HCT116 (cell line): ENCODE results near the gene TNNI3.

Experiments used
- CEBPB ChIP-seq: IDR thresholded peaks from 2 replicates; pipeline ENCODE4 v1.6.1; 2012; ENCODE audit warnings: low read depth
- POLR2AphosphoS5 ChIP-seq: IDR thresholded peaks from 2 replicates; pipeline ENCODE4 v1.6.1; 2011; ENCODE audit warnings: mild to moderate bottlenecking, low read depth, low read length, moderate library complexity
- RAD21 ChIP-seq: IDR thresholded peaks from 2 replicates; pipeline ENCODE4 v1.6.1; 2012; ENCODE audit warnings: low read depth, mild to moderate bottlenecking
- SP1 ChIP-seq: IDR thresholded peaks from 2 replicates; pipeline ENCODE4 v1.6.1; 2012; ENCODE audit warnings: low read depth
- ZNF274 ChIP-seq: fragments of 200-500 bp; sonication (Bioruptor generic); IDR thresholded peaks from 2 replicates; pipeline ENCODE4 v1.6.1; 2014; ENCODE audit warnings: mild to moderate bottlenecking, low read depth, low read length, inconsistent platforms

DNA sequence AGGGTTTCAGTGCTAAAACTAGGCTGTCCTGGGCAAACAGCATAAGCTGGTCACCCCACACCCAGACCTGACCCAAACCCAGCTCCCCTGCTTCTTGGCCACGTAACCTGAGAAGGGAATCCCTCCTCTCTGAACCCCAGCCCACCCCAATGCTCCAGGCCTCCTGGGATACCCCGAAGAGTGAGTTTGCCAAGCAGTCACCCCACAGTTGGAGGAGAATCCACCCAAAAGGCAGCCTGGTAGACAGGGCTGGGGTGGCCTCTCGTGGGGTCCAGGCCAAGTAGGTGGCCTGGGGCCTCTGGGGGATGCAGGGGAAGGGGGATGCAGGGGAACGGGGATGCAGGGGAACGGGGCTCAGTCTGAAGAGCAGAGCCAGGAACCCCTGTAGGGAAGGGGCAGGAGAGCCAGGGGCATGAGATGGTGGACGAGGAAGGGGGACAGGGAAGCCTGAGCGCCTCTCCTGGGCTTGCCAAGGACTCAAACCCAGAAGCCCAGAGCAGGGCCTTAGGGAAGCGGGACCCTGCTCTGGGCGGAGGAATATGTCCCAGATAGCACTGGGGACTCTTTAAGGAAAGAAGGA lies 42.9 kb downstream of the TNNI3 start:
- no peak for TF ChIP-seq RAD21
- no peak for TF ChIP-seq SP1
- no peak for TF ChIP-seq POLR2AphosphoS5
- no peak for TF ChIP-seq ZNF274
- TF ChIP-seq CEBPB, result no peak
